H1 (cell line): ENCODE measurements around the gene INCENP. TPM values are rescaled to one million over a fixed set of nuclear protein-coding genes. Genes with fewer than 3 reads are reported as not detected.

Experiments used
- CTCF ChIA-PET: fragments of 300-600 bp; sonication (Branson Sonifier 250); formaldehyde crosslinking; loops from one replicate; lab custom pipeline; 2021; ENCODE audit not compliant: partially characterized antibody; lab: Charles Lee
- POLR2A ChIA-PET: fragments of 300-600 bp; sonication (Branson Sonifier 250); formaldehyde crosslinking; loops from one replicate; lab custom pipeline; 2021; ENCODE audit warnings: inconsistent platforms; ENCODE audit not compliant: partially characterized antibody; lab: Charles Lee
- DNase-seq, 2 experiments: peaks; one replicate each; pipeline versions ENCODE4 v3.0.0 to v3.0.0-alpha.2; 2010 to 2022; ENCODE audit warnings: low spot score in 2 of 2, low read depth in 1 of 2, mixed read lengths in 1 of 2
- FAIRE-seq: peaks from 2 replicates; lab custom pipeline; 2011; peaks lifted over from hg19 to GRCh38; lab: Jason Lieb, UNC
- H2AFZ ChIP-seq: 2 replicates; pipeline ENCODE4 v1.8.1; 2012; ENCODE audit warnings: low read length, inconsistent platforms
- H2AK5ac ChIP-seq: 2 replicates; pipeline ENCODE4 v1.6.1; 2013; ENCODE audit warnings: low read depth, low read length
- H2BK120ac ChIP-seq: replicated peaks from 2 replicates; pipeline ENCODE3; 2013; ENCODE audit warnings: low read depth, low read length, inconsistent platforms
- H2BK12ac ChIP-seq: 2 replicates; pipeline ENCODE4 v1.6.1; 2013; ENCODE audit warnings: low read depth, low read length
- H2BK15ac ChIP-seq: 2 replicates; pipeline ENCODE4 v1.6.1; 2013; ENCODE audit warnings: low read length
- H2BK20ac ChIP-seq: 2 replicates; pipeline ENCODE4 v1.6.1; 2013; ENCODE audit warnings: low read length
- H2BK5ac ChIP-seq: 2 replicates; pipeline ENCODE4 v1.6.1; 2013; ENCODE audit warnings: low read depth, low read length
- H3K14ac ChIP-seq: 2 replicates; pipeline ENCODE4 v1.6.1; 2013; ENCODE audit warnings: inconsistent platforms; ENCODE audit not compliant: insufficient read length
- H3K18ac ChIP-seq: 2 replicates; pipeline ENCODE4 v1.6.1; 2013; ENCODE audit warnings: low read length; ENCODE audit errors: extremely low read depth
- H3K23ac ChIP-seq: 2 replicates; pipeline ENCODE4 v1.6.1; 2013; ENCODE audit warnings: inconsistent platforms; ENCODE audit not compliant: insufficient read length
- H3K23me2 ChIP-seq: 2 replicates; pipeline ENCODE4 v1.6.1; 2013; ENCODE audit warnings: low read depth, low read length
- H3K27ac ChIP-seq: 2 replicates; pipeline ENCODE4 v1.6.1; 2011; ENCODE audit warnings: low read depth, low read length, inconsistent platforms
- H3K27me3 ChIP-seq, 4 experiments: replicated peaks in 1 of 4; 1 replicate in 1 of 4; 2 replicates in 3 of 4; pipeline versions ENCODE4 v1.6.1 to v1.8.1; 2011 to 2013; ENCODE audit warnings: low read length in 3 of 4, mild to moderate bottlenecking in 3 of 4, inconsistent platforms in 2 of 4, mixed read lengths in 2 of 4, moderate library complexity in 1 of 4; ENCODE audit not compliant: control insufficient read depth in 3 of 4, insufficient read depth in 3 of 4; ENCODE audit errors: extremely low read depth in 1 of 4
- H3K36me3 ChIP-seq, 4 experiments: 2 replicates each; pipeline versions ENCODE4 v1.6.1 to v1.8.1; 2011 to 2013; ENCODE audit warnings: mild to moderate bottlenecking in 4 of 4, low read length in 3 of 4, moderate library complexity in 2 of 4, control low read depth in 1 of 4, inconsistent platforms in 1 of 4; ENCODE audit not compliant: insufficient read depth in 4 of 4, control insufficient read depth in 2 of 4
- H3K4ac ChIP-seq: replicated peaks from 2 replicates; pipeline ENCODE3; 2013; ENCODE audit warnings: low read length, low read depth, mixed read lengths, inconsistent platforms; ENCODE audit not compliant: insufficient read length
- H3K4me1 ChIP-seq, 4 experiments: replicated peaks in 1 of 4; 1 replicate in 1 of 4; 2 replicates in 3 of 4; pipeline versions ENCODE4 v1.6.1 to v1.8.1; 2011 to 2013; ENCODE audit warnings: low read length in 3 of 4, inconsistent platforms in 2 of 4, mixed read lengths in 1 of 4; ENCODE audit not compliant: insufficient read depth in 4 of 4, control insufficient read depth in 3 of 4
- H3K4me2 ChIP-seq, 2 experiments: 2 replicates each; pipeline versions ENCODE4 v1.6.1 to v1.8.1; 2011 to 2013; ENCODE audit warnings: low read depth in 2 of 2, low read length in 2 of 2, control low read depth in 1 of 2, inconsistent platforms in 1 of 2, mild to moderate bottlenecking in 1 of 2; ENCODE audit not compliant: insufficient read depth in 1 of 2
- H3K4me3 ChIP-seq, 4 experiments: fragments of 200-600, 300-600 bp in 1 of 4; sonication (generic), shearing (Covaris generic), sonication (Bioruptor Twin) in 1 of 4; 2 replicates each; pipeline versions ENCODE4 v1.5.1 to v1.8.1; 2011 to 2016; ENCODE audit warnings: low read length in 4 of 4, low read depth in 3 of 4, control low read depth in 2 of 4, inconsistent platforms in 2 of 4, mild to moderate bottlenecking in 2 of 4, mixed read lengths in 1 of 4, moderate library complexity in 1 of 4; ENCODE audit not compliant: insufficient read depth in 2 of 4; ENCODE audit errors: extremely low read depth in 1 of 4
- H3K56ac ChIP-seq: replicated peaks from 2 replicates; pipeline ENCODE3; 2013; ENCODE audit warnings: low read depth, mild to moderate bottlenecking, mixed read lengths, low read length, inconsistent platforms; ENCODE audit not compliant: insufficient read length
- H3K79me1 ChIP-seq: 2 replicates; pipeline ENCODE4 v1.6.1; 2013; ENCODE audit warnings: low read depth, low read length, control low read depth
- H3K79me2 ChIP-seq, 2 experiments: 2 replicates each; pipeline versions ENCODE4 v1.6.1 to v1.8.1; 2012 to 2013; ENCODE audit warnings: low read length in 2 of 2, mild to moderate bottlenecking in 2 of 2, inconsistent platforms in 1 of 2; ENCODE audit not compliant: insufficient read depth in 2 of 2, control insufficient read depth in 1 of 2
- H3K9ac ChIP-seq, 4 experiments: replicated peaks in 1 of 4; 1 replicate in 1 of 4; 2 replicates in 3 of 4; pipeline versions ENCODE4 v1.6.1 to v1.8.1; 2011 to 2013; ENCODE audit warnings: low read depth in 3 of 4, low read length in 3 of 4, control low read depth in 2 of 4, mild to moderate bottlenecking in 2 of 4, moderate library complexity in 2 of 4, inconsistent platforms in 1 of 4; ENCODE audit errors: extremely low read depth in 1 of 4
- H3K9me3 ChIP-seq, 2 experiments: 2 replicates each; pipeline versions ENCODE4 v1.6.1 to v1.8.1; 2012 to 2013; ENCODE audit warnings: mild to moderate bottlenecking in 2 of 2, moderate library complexity in 2 of 2, control low read depth in 1 of 2, inconsistent platforms in 1 of 2, low read depth in 1 of 2, low read length in 1 of 2, mixed read lengths in 1 of 2; ENCODE audit not compliant: insufficient read depth in 2 of 2
- H4K20me1 ChIP-seq, 2 experiments: replicated peaks in 1 of 2; 2 replicates each; pipeline versions ENCODE3 to v1.8.1; 2011 to 2013; ENCODE audit warnings: inconsistent platforms in 2 of 2, low read length in 2 of 2, mild to moderate bottlenecking in 1 of 2; ENCODE audit not compliant: insufficient read depth in 2 of 2, control insufficient read depth in 1 of 2
- H4K5ac ChIP-seq: 2 replicates; pipeline ENCODE4 v1.6.1; 2013; ENCODE audit warnings: low read length, low read depth, mixed read lengths, inconsistent platforms; ENCODE audit not compliant: insufficient read length
- H4K8ac ChIP-seq: 2 replicates; pipeline ENCODE4 v1.8.0; 2013; ENCODE audit warnings: mild to moderate bottlenecking, moderate library complexity, low read length, inconsistent platforms; ENCODE audit not compliant: insufficient read depth; ENCODE audit errors: extremely low read depth
- H4K91ac ChIP-seq: replicated peaks from 2 replicates; pipeline ENCODE3; 2013; ENCODE audit warnings: low read length, mixed read lengths, inconsistent platforms; ENCODE audit not compliant: insufficient read length
- BACH1 ChIP-seq: IDR thresholded peaks from 2 replicates; pipeline ENCODE4 v1.6.1; 2012; ENCODE audit warnings: low read length, improper control_type of control experiment
- CHD2 ChIP-seq: IDR thresholded peaks from 2 replicates; pipeline ENCODE4 v1.6.1; 2012; ENCODE audit warnings: low read length, improper control_type of control experiment
- CREB1 ChIP-seq: IDR thresholded peaks from 2 replicates; pipeline ENCODE4 v1.6.1; 2012; ENCODE audit warnings: inconsistent platforms
- CTBP2 ChIP-seq: IDR thresholded peaks from 2 replicates; pipeline ENCODE4 v1.7.0; 2011; ENCODE audit warnings: borderline replicate concordance, mild to moderate bottlenecking, moderate library complexity, mixed read lengths, low read length; ENCODE audit not compliant: insufficient read depth, insufficient read length
- GTF2F1 ChIP-seq: IDR thresholded peaks from 2 replicates; pipeline ENCODE4 v1.6.1; 2012; ENCODE audit warnings: low read depth, low read length, improper control_type of control experiment, borderline replicate concordance
- HDAC6 ChIP-seq: IDR thresholded peaks from one replicate; pipeline ENCODE4 v1.7.1; 2012; ENCODE audit warnings: low read depth, mild to moderate bottlenecking, inconsistent platforms, low read length, moderate library complexity
- RAD21 ChIP-seq, 2 experiments: IDR thresholded peaks in 1 of 2; conservative IDR thresholded peaks in 1 of 2; 2 replicates each; pipeline ENCODE4 v1.6.1; 2011; ENCODE audit warnings: low read depth in 2 of 2, low read length in 2 of 2, improper control_type of control experiment in 1 of 2, inconsistent platforms in 1 of 2, mild to moderate bottlenecking in 1 of 2, moderate library complexity in 1 of 2
- SIN3A ChIP-seq, 2 experiments: IDR thresholded peaks in 1 of 2; conservative IDR thresholded peaks in 1 of 2; 2 replicates each; pipeline ENCODE4 v1.6.1; 2011 to 2012; ENCODE audit warnings: low read length in 2 of 2, improper control_type of control experiment in 1 of 2, low read depth in 1 of 2, mild to moderate bottlenecking in 1 of 2
- SIX5 ChIP-seq: IDR thresholded peaks from 2 replicates; pipeline ENCODE4 v1.6.1; 2011; ENCODE audit warnings: mild to moderate bottlenecking, low read depth, low read length
- SP2 ChIP-seq: IDR thresholded peaks from 2 replicates; pipeline ENCODE4 v1.6.1; 2012; ENCODE audit warnings: mild to moderate bottlenecking, low read length, inconsistent platforms
- SP4 ChIP-seq: IDR thresholded peaks from 2 replicates; pipeline ENCODE4 v1.6.1; 2012; ENCODE audit warnings: low read length, inconsistent platforms
- USF2 ChIP-seq: IDR thresholded peaks from 2 replicates; pipeline ENCODE4 v1.6.1; 2011; ENCODE audit warnings: low read length, improper control_type of control experiment
- WGBS, 2 experiments: shearing (Covaris generic) in 1 of 2; methylation state at CpG; one replicate each; pipeline versions ENCODE4 v1.1.6 to v1.1.7; 2013 to 2015; ENCODE audit warnings: low lambda C conversion rate in 2 of 2, mixed read lengths in 2 of 2, inconsistent platforms in 1 of 2, low coverage in 1 of 2, missing lambda C conversion rate in 1 of 2; ENCODE audit not compliant: insufficient replicate concordance in 2 of 2, insufficient coverage in 1 of 2, insufficient read length in 1 of 2; ENCODE audit errors: extremely low coverage in 1 of 2, missing lambda C conversion rate in 1 of 2; 5-methylcytosine and 5-hydroxymethylcytosine counted together
- polyA plus RNA-seq, 7 experiments: library from polyadenylated mRNA; depleted of rRNA in 3 of 7; stranded (reverse) in 5 of 7; unstranded in 2 of 7; fragments of >200 nt in 5 of 7; fragments of 200-250 nt in 2 of 7; gene quantifications; 1 replicate in 5 of 7; 2 replicates in 1 of 7; 4 replicates in 1 of 7; pipeline versions ENCODE4 v1.2.1 to v1.2.3, GENCODE V29; 2011 to 2013; ENCODE audit warnings: missing spikeins in 2 of 7, mixed read lengths in 2 of 7
- total RNA-seq: library from RNA; stranded (reverse); fragmentation: NEBNext Ultra II Directional; extraction: Animal tissue kit (Norgen Biotek cat#: 25700); gene quantifications from 2 replicates; pipeline ENCODE4 v1.2.1, GENCODE V29; 2021

The INCENP gene
- total and polyA plus RNA-seq, 2 of the 8 experiments (the other 6 are each of a cell fraction or from before 2014, with no cell fraction given): 25.4 to 132 TPM

- POLR2A ChIA-PET: interaction anchor here (1.5 kb wide), 1 partner anchor 10 kb away, joined by 7 read pairs; the partner anchor contains the start of gene INCENP
- Histone ChIP-seq H2BK15ac (no peak overlapping the region), H4K5ac (no peak overlapping the region), H2BK5ac (no peak overlapping the region), H2BK12ac (no peak overlapping the region), H3K23me2 (no peaks in the 10 kb centered on the region), H3K4me1 (no peaks in the 10 kb centered on the region), H3K27ac (no peak overlapping the region), H3K4me3 (no peak overlapping the region), H3K4ac (no peak overlapping the region), H3K14ac (no peak overlapping the region), H2AK5ac (no peak overlapping the region), H2BK120ac (no peak overlapping the region), H3K9ac (no peak overlapping the region), H2AFZ (no peak overlapping the region), H3K18ac (no peak overlapping the region), H3K23ac (no peak overlapping the region), H3K79me1 (peaks cover 22% of the 10 kb centered on the region), H3K36me3 (peaks cover 19 to 37% (median 32%) of the 10 kb centered on the region in 4 experiments), H3K79me2 (peaks cover 18 to 82% of the 10 kb centered on the region in 2 experiments; a peak in 3 of 4 replicates), H4K91ac (no peak overlapping the region), H3K9me3 (no peaks in the 10 kb centered on the region), H3K4me2 (no peak overlapping the region), H4K8ac (no peak overlapping the region), H2BK20ac (no peak overlapping the region), H3K27me3 (no peaks in the 10 kb centered on the region), H4K20me1 (peaks cover 31 to 34% of the 10 kb centered on the region in 2 experiments), H3K56ac (no peak overlapping the region)
- CTCF ChIA-PET: interaction anchor here (0.9 to 1.9 kb wide), 5 partner anchors 9 to 262 kb away, joined by 4 to 6 read pairs (median 5); no protein-coding TSS in a partner anchor
- WGBS, 2 experiments: 83% methylated on average over 16 of the region's 16 CpGs; no CpG with 5 or more reads in 1 of the 2 experiments
- no peak for DNase-seq
- no peak for FAIRE-seq
- TF ChIP-seq GTF2F1: no peak
- no peak for TF ChIP-seq BACH1
- no peak for TF ChIP-seq CHD2
- TF ChIP-seq USF2: no peak
- TF ChIP-seq HDAC6: no peak
- no peak for TF ChIP-seq CREB1
- TF ChIP-seq SP4: no peak
- TF ChIP-seq SIN3A (conservative IDR thresholded peaks at IDR 0.05 in 1 of 2, IDR thresholded peaks at IDR 0.05 in 1 of 2; ENCODE audit: low read depth in 1 of 2, low read length in 2 of 2): no peak
- no peak for TF ChIP-seq CTBP2
- TF ChIP-seq SP2: no peak
- TF ChIP-seq RAD21 (IDR thresholded peaks at IDR 0.05 in 1 of 2, conservative IDR thresholded peaks at IDR 0.05 in 1 of 2; ENCODE audit: low read depth in 2 of 2, low read length in 2 of 2): no peak
- no peak for TF ChIP-seq SIX5
Measured at GRCh38 chr11:62133328-62134065, 9.7 kb downstream of the INCENP start.
